GM23338 (cell line): Measurements from ENCODE around the gene HSP90AB1.

Source experiments
- CREB1 ChIP-seq: fragments of 250-450 bp; sonication (Bioruptor Pico); IDR thresholded peaks from 2 replicates; pipeline ENCODE4 v1.5.0; 2020; ENCODE audit warnings: low read depth, mild to moderate bottlenecking, moderate library complexity
- CTCF ChIP-seq, 2 experiments: fragments of 200-600 bp in 1 of 2; sonication (generic) in 1 of 2; conservative IDR thresholded peaks; 2 replicates each; pipeline versions ENCODE4 v1.5.1 to v1.6.1; 2016 to 2017; ENCODE audit warnings: antibody characterized with exemption in 2 of 2, low read depth in 2 of 2, mild to moderate bottlenecking in 2 of 2, moderate library complexity in 1 of 2
- EZH2 ChIP-seq: fragments of 200-600 bp; sonication (generic); IDR thresholded peaks from one replicate; pipeline ENCODE4 v1.8.0; 2017; ENCODE audit warnings: antibody characterized with exemption, mild to moderate bottlenecking, low read depth; ENCODE audit not compliant: unreplicated experiment
- EZH2phosphoT487 ChIP-seq: fragments of 200-600 bp; sonication (generic); IDR thresholded peaks from one replicate; pipeline ENCODE4 v1.8.1; 2018; ENCODE audit warnings: antibody characterized with exemption; ENCODE audit not compliant: unreplicated experiment
- JUNB ChIP-seq: IDR thresholded peaks from one replicate; pipeline ENCODE4 v1.6.1; 2016; ENCODE audit warnings: antibody characterized with exemption; ENCODE audit not compliant: unreplicated experiment
- NANOG ChIP-seq: IDR thresholded peaks from 2 replicates; pipeline ENCODE4 v1.6.1; 2016; ENCODE audit warnings: antibody characterized with exemption, borderline replicate concordance
- POLR2AphosphoS5 ChIP-seq: IDR thresholded peaks from 2 replicates; pipeline ENCODE4 v1.6.1; 2016; ENCODE audit warnings: antibody characterized with exemption, low read depth
- REST ChIP-seq: IDR thresholded peaks from one replicate; pipeline ENCODE4 v1.6.1; 2018; ENCODE audit warnings: antibody characterized with exemption; ENCODE audit not compliant: unreplicated experiment
- STAT1 ChIP-seq: IDR thresholded peaks from one replicate; pipeline ENCODE4 v1.6.1; 2016; ENCODE audit warnings: antibody characterized with exemption; ENCODE audit not compliant: unreplicated experiment
- ZNF114 ChIP-seq: fragments of 250-450 bp; sonication (Bioruptor Pico); IDR thresholded peaks from 2 replicates; pipeline ENCODE4 v1.5.0; 2020; ENCODE audit warnings: mild to moderate bottlenecking, moderate library complexity
- ZNF462 ChIP-seq: fragments of 250-450 bp; sonication (Bioruptor Pico); IDR thresholded peaks from 2 replicates; pipeline ENCODE4 v1.5.0; 2020; ENCODE audit warnings: mild to moderate bottlenecking, moderate library complexity

GRCh38 chr6:44276667-44277640 is 30.1 kb downstream of the HSP90AB1 start:
- no peak for TF ChIP-seq CTCF (conservative IDR thresholded peaks at IDR 0.05; ENCODE audit: low read depth in 2 of 2)
- no peak for TF ChIP-seq EZH2
- no peak for TF ChIP-seq EZH2phosphoT487
- no peak for TF ChIP-seq POLR2AphosphoS5
- no peak for TF ChIP-seq JUNB
- TF ChIP-seq REST: no peak
- TF ChIP-seq CREB1 (CRISPR knock-in tag): no peak
- TF ChIP-seq STAT1: no peak
- TF ChIP-seq ZNF114 (CRISPR knock-in tag): no peak
- no peak for TF ChIP-seq ZNF462
- no peak for TF ChIP-seq NANOG
